CD14-positive monocyte (primary cell): ENCODE results near the gene ZNFX1. TPM values are rescaled to one million over a fixed set of nuclear protein-coding genes. Genes with fewer than 3 reads are reported as not detected.
A peak's percentile ranks its signal among the peaks of the same experiment; 100 is the strongest.
"Not testable (repeated sequence)": the region's sequence is repeated elsewhere in the genome, so short reads cannot be mapped to it uniquely, and the experiment has no call there.

Source experiments
- DNase-seq, 3 donors: peaks; one replicate each; pipeline ENCODE4 v3.0.0-alpha.2; 2011 to 2022
- H2AFZ ChIP-seq: 2 replicates; pipeline ENCODE4 v1.6.0; 2012; ENCODE audit warnings: mild to moderate bottlenecking, low read depth, low read length, inconsistent platforms; ENCODE audit not compliant: insufficient read depth, poor library complexity, severe bottlenecking
- H3K27ac ChIP-seq, 2 donors: 1 replicate in 1 of 2; 2 replicates in 1 of 2; pipeline ENCODE4 v1.5.1; 2012 to 2013; ENCODE audit warnings: low read length in 2 of 2, control low read depth in 1 of 2, inconsistent platforms in 1 of 2, low read depth in 1 of 2, mild to moderate bottlenecking in 1 of 2
- H3K27me3 ChIP-seq, 2 donors: one replicate each; pipeline versions ENCODE4 v1.6.0 to v1.6.1; 2011 to 2013; ENCODE audit warnings: low read length in 2 of 2; ENCODE audit not compliant: control insufficient read depth in 2 of 2, insufficient read depth in 2 of 2
- H3K36me3 ChIP-seq, 2 donors: replicated peaks in 1 of 2; 1 replicate in 1 of 2; 2 replicates in 1 of 2; pipeline versions ENCODE4 v1.5.1 to v1.6.1; 2012 to 2013; ENCODE audit warnings: low read length in 2 of 2, control low read depth in 1 of 2, inconsistent platforms in 1 of 2, mild to moderate bottlenecking in 1 of 2; ENCODE audit not compliant: insufficient read depth in 2 of 2, control insufficient read depth in 1 of 2
- H3K4me1 ChIP-seq, 2 donors: 1 replicate in 1 of 2; 2 replicates in 1 of 2; pipeline versions ENCODE4 v1.5.1 to v1.6.1; 2012 to 2013; ENCODE audit warnings: low read length in 2 of 2, control low read depth in 1 of 2, inconsistent platforms in 1 of 2, mild to moderate bottlenecking in 1 of 2, moderate library complexity in 1 of 2; ENCODE audit not compliant: insufficient read depth in 2 of 2, control insufficient read depth in 1 of 2
- H3K4me2 ChIP-seq: replicated peaks from 2 replicates; pipeline ENCODE3; 2012; ENCODE audit warnings: low read length, moderate library complexity, mild to moderate bottlenecking; ENCODE audit not compliant: poor library complexity, severe bottlenecking; ENCODE audit errors: extremely low read depth
- H3K4me3 ChIP-seq, 3 experiments: fragments of 200-600 bp in 1 of 3; sonication (generic) in 1 of 3; replicated peaks in 1 of 3; 1 replicate in 2 of 3; 2 replicates in 1 of 3; pipeline ENCODE4 v1.5.1; 2011 to 2013; ENCODE audit warnings: low read length in 3 of 3, mild to moderate bottlenecking in 3 of 3, control low read depth in 2 of 3, low read depth in 2 of 3, inconsistent platforms in 1 of 3, moderate library complexity in 1 of 3
- H3K79me2 ChIP-seq: 2 replicates; pipeline ENCODE4 v1.6.0; 2012; ENCODE audit warnings: mild to moderate bottlenecking, control low read depth, inconsistent platforms, low read length, moderate library complexity; ENCODE audit not compliant: insufficient read depth
- H3K9ac ChIP-seq: 2 replicates; pipeline ENCODE4 v1.6.0; 2017; ENCODE audit warnings: low read length, mild to moderate bottlenecking; ENCODE audit not compliant: insufficient read depth, poor library complexity, severe bottlenecking
- H3K9me3 ChIP-seq, 2 donors: replicated peaks in 1 of 2; 1 replicate in 1 of 2; 2 replicates in 1 of 2; pipeline versions ENCODE4 v1.5.1 to v1.6.1; 2012 to 2013; ENCODE audit warnings: low read length in 2 of 2, control low read depth in 1 of 2; ENCODE audit not compliant: control insufficient read depth in 1 of 2, insufficient read depth in 1 of 2
- H4K20me1 ChIP-seq: 2 replicates; pipeline ENCODE4 v1.6.0; 2012; ENCODE audit warnings: mild to moderate bottlenecking, low read length, control low read depth, moderate library complexity; ENCODE audit not compliant: insufficient read depth
- H3K27ac Mint-ChIP-seq, 7 donors: one replicate each; pipeline ENCODE4 v1.8.0; 2020; ENCODE audit warnings: mild to moderate bottlenecking in 7 of 7, mixed read lengths in 7 of 7, moderate library complexity in 6 of 7, inconsistent platforms in 2 of 7
- H3K27me3 Mint-ChIP-seq, 3 donors: one replicate each; pipeline ENCODE4 v1.8.0; 2021 to 2022; ENCODE audit warnings: low read depth in 3 of 3, mild to moderate bottlenecking in 3 of 3, mixed read lengths in 3 of 3, moderate library complexity in 3 of 3, inconsistent platforms in 1 of 3
- H3K36me3 Mint-ChIP-seq, 2 donors: one replicate each; pipeline ENCODE4 v1.8.0; 2020; ENCODE audit warnings: mixed read lengths in 2 of 2, inconsistent platforms in 1 of 2, mild to moderate bottlenecking in 1 of 2
- H3K4me1 Mint-ChIP-seq: one replicate; pipeline ENCODE4 v1.8.0; 2020; ENCODE audit warnings: mild to moderate bottlenecking, mixed read lengths
- H3K4me3 Mint-ChIP-seq, 2 donors: one replicate each; pipeline ENCODE4 v1.8.0; 2020; ENCODE audit warnings: mild to moderate bottlenecking in 2 of 2, mixed read lengths in 2 of 2, moderate library complexity in 1 of 2
- H3K9me3 Mint-ChIP-seq, 7 donors: one replicate each; pipeline ENCODE4 v1.8.0; 2020 to 2022; ENCODE audit warnings: mixed read lengths in 7 of 7, mild to moderate bottlenecking in 6 of 7, moderate library complexity in 6 of 7, inconsistent platforms in 2 of 7
- CTCF ChIP-seq: fragments of 200-600 bp; IDR thresholded peaks from one replicate; pipeline ENCODE4 v1.8.0; 2022; ENCODE audit warnings: antibody characterized with exemption, mild to moderate bottlenecking
- WGBS: methylation state at CpG from one replicate; pipeline ENCODE4 v1.1.5; 2013; ENCODE audit warnings: missing lambda C conversion rate; ENCODE audit not compliant: insufficient coverage; 5-methylcytosine and 5-hydroxymethylcytosine counted together
- intact Hi-C, 2 donors: fragments of 100-400 bp; cut with micrococcal nuclease; formaldehyde crosslinking; loops; one replicate each; pipeline versions ENCODE4 v1.15.0 to v1.15.1; 2023
- polyA plus RNA-seq, 3 donors: library from polyadenylated mRNA; depleted of rRNA in 1 of 3; unstranded in 2 of 3; stranded (reverse) in 1 of 3; fragments of 300-500 nt in 2 of 3; fragments of >200 nt in 1 of 3; fragmentation: Illumina TruSeq in 2 of 3; gene quantifications; 1 replicate in 2 of 3; 2 replicates in 1 of 3; pipeline ENCODE4 v1.2.3, GENCODE V29; 2012 to 2021

ZNFX1 gene
- polyA plus RNA-seq, 3 donors, result 11.4 to 23.2 (median 13.3) TPM

DNA sequence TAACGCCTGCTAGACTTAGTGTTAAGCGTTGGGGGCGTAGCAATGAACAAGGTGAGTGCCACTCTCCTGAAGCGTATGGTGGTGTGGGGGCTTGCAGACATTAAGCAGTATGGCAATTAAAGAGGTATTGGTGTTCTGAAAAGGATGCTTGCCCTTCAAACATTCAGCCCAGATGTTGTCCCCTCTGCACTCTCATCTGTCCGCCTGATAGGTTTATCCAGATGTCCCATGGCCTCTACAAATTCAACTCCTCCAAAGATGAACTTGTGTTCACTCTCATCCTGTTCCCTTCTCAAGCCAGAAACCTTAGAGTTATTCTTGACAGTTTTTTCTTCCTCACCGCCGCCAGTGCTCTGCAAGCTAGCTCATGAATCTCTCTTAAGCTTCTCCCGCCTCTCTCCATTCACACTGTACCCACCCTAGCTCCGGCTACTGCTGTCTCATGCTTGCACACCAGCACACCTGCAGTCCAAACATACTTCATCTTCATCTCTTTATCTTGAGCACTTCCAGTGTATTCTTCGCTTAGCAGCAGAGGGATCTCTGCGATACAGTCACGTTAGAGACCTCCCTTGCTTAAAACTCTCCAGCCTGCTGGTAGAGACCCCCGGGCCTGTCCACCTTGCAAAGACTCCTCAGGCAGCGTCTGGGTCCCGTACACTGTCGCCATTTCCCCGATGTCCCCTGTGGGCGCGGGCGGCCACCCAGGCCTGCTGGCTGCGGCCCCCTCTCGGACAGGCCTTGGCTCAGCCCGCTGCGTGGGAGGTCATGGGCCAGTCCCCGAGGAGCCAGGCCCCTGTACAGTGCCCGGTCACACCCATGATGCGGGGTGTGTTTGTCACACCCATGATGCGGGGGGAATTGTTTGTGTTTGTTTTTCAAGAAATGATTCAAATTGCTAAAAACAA, 57.7 kb downstream of the ZNFX1 start:
- intact Hi-C loops, result loop anchor here in 1 of 2 donors (5.0 to 10.0 kb wide), 2 partner anchors 52 to 85 kb away; no protein-coding TSS in a partner anchor
- peak overlapping the region; percentile 89 to 99 for H3K4me3 Mint-ChIP-seq
- Histone ChIP-seq H3K36me3 (peaks cover 36 to 41% of the 10 kb centered on the region in 2 donors), H3K4me1 (peaks cover 21 to 24% of the 10 kb centered on the region in 2 donors), H3K4me2 (peak overlapping the region; percentile 97), H3K4me3 (peak overlapping the region; percentile 77 to 94 (median 92)), H3K27ac (peak overlapping the region; percentile 79 to 97), H2AFZ (peak overlapping the region; percentile 83), H3K79me2 (peaks cover 22% of the 10 kb centered on the region), H4K20me1 (no peaks in the 10 kb centered on the region), H3K9ac (peak overlapping the region; percentile 80), H3K27me3 (no peaks in the 10 kb centered on the region), H3K9me3 (no peaks in the 10 kb centered on the region)
- WGBS, result 74% methylated on average over 18 of the region's 28 CpGs
- peak overlapping the region; percentile 94 to 99 (median 98) for H3K27ac Mint-ChIP-seq
- H3K27me3 Mint-ChIP-seq, result peaks cover 0 to 2% (median 0%) of the 10 kb centered on the region in 3 donors
- H3K4me1 Mint-ChIP-seq, result peaks cover 23% of the 10 kb centered on the region
- H3K9me3 Mint-ChIP-seq, result peaks cover 0 to 4% (median 0%) of the 10 kb centered on the region in 7 donors
- DNase-seq, result no peak
- peaks cover 35 to 41% of the 10 kb centered on the region in 2 donors for H3K36me3 Mint-ChIP-seq
- no peak for TF ChIP-seq CTCF

DNA sequence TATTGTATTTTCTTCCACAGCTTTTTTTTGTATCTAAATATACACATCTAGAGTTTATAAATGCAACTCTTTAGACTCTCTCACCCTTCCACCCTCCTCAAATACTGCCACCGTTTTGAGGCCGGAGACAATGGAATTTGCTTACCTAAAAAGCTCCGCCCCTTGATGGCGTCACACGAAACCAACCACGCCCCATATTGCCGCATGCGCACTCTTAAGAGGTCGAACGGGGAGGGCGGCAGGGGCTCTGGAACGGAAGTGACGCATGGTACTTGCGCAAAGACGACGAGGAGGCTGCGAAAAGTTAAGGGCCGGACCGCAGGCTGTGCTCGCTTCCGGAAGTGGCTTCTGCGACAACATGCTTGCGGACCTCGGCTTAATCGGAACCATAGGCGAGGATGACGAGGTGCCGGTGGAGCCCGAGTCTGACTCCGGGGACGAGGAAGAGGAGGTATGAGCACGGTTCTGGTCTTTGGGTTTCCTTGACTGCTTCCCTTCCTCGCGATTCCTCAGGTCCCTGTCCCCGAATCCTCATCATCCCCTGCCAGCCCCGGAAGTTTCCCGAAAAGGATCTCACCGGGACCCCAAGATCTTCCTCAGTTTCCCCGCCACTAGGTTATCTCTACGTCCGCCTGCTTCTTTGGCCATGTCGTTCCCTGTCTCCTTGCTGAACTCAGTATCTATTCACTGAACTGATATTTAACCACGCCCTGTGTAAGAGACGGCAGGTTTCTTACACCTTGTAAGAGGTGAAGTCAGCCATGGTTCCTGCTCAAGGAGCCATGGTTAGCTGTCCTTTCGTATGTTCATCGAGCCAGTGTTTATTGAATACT, 58.5 kb downstream of the ZNFX1 start, which contains the start of gene DDX27:
Gene DDX27, plus strand, starts transcription at position 326 of the 833 bp plus-strand sequence. Its CDS starts 33 bp downstream, at position 359.
- TF ChIP-seq CTCF, result no peak
- under 1% methylated on average over 38 of the region's 46 CpGs for WGBS
- peak; percentile 98 to 99 (median 99) for DNase-seq
- peak within 1 kb of the TSS; percentile 89 to 99 for H3K4me3 Mint-ChIP-seq
- Histone ChIP-seq H4K20me1 (no peaks in the 10 kb centered on the region), H3K27ac (peak within 1 kb of the TSS; percentile 79 to 97), H3K4me3 (peak within 1 kb of the TSS; percentile 77 to 94 (median 92)), H3K4me1 (peaks cover 21 to 24% of the 10 kb centered on the region in 2 donors), H3K36me3 (peaks cover 29 to 32% of the 10 kb centered on the region in 2 donors), H3K27me3 (no peaks in the 10 kb centered on the region), H3K9ac (peak within 1 kb of the TSS; percentile 80), H3K4me2 (peak within 1 kb of the TSS; percentile 97), H3K79me2 (peaks cover 22% of the 10 kb centered on the region), H2AFZ (peak within 1 kb of the TSS; percentile 83), H3K9me3 (no peaks in the 10 kb centered on the region)
- peaks cover 28 to 32% of the 10 kb centered on the region in 2 donors for H3K36me3 Mint-ChIP-seq
- H3K27ac Mint-ChIP-seq, result peak within 1 kb of the TSS; percentile 94 to 99 (median 98)
- H3K9me3 Mint-ChIP-seq, result peaks cover 0 to 4% (median 0%) of the 10 kb centered on the region in 7 donors
- H3K27me3 Mint-ChIP-seq, result peaks cover 0 to 2% (median 0%) of the 10 kb centered on the region in 3 donors
- H3K4me1 Mint-ChIP-seq, result peaks cover 23% of the 10 kb centered on the region
- intact Hi-C loops, result loop anchor here in 1 of 2 donors (10.0 kb wide), 1 partner anchor 85 kb away; no protein-coding TSS in a partner anchor

DNA sequence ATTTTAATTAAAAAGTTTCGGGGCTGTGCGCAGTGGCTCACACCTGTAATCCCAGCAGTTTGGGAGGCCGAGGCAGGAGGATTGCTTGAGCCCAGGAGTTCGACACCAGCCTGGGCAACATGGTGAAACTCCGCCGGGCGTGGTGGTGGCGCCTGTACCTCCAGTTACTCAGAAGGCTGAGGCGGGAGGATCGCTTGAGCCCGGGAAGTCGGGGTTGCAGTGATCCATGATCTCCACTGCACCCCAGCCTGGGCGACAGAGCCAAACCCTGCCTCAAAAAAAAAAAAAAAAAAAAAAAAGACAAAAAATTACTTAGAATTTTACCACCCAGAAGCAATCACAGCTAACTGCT, 59.1 kb downstream of the ZNFX1 start:
- peaks cover 22% of the 10 kb centered on the region for H3K79me2 ChIP-seq
- H3K4me2 ChIP-seq, result peak overlapping the region; percentile 97
- H3K9me3 Mint-ChIP-seq, H4K20me1 ChIP-seq, H3K27me3 Mint-ChIP-seq, H3K9ac ChIP-seq, H3K9me3 ChIP-seq, H3K27me3 ChIP-seq, DNase-seq: not testable (repeated sequence)
- 60% methylated on average over 13 of the region's 13 CpGs for WGBS
- H3K4me3 ChIP-seq, result peak overlapping the region in 1 of 3 experiments; percentile 94
- H3K4me1 ChIP-seq, result peaks cover 21 to 24% of the 10 kb centered on the region in 2 donors
- peaks cover 23% of the 10 kb centered on the region for H3K4me1 Mint-ChIP-seq
- peak overlapping the region; percentile 31 for H2AFZ ChIP-seq
- peak overlapping the region; percentile 90 to 99 (median 95) for H3K27ac Mint-ChIP-seq
- peak overlapping the region; percentile 49 to 99 for H3K4me3 Mint-ChIP-seq
- H3K27ac ChIP-seq, result peak overlapping the region; percentile 31 to 97
- intact Hi-C loops, result loop anchor here in 1 of 2 donors (10.0 kb wide), 1 partner anchor 84 kb away; no protein-coding TSS in a partner anchor
- peaks cover 22 to 27% of the 10 kb centered on the region in 2 donors for H3K36me3 Mint-ChIP-seq
- H3K36me3 ChIP-seq, result peaks cover 23 to 26% of the 10 kb centered on the region in 2 donors
